ENCODE data around the gene CALCOCO2.

The CALCOCO2 gene

GRCh38 chr17:48873696-48874443 is 43.0 kb downstream of the CALCOCO2 start:
- no peak for DNase-seq (ENCODE audit: low read depth)

GRCh38 chr17:48878920-48879898 is 48.4 kb downstream of the CALCOCO2 start:
- DNase-seq (ENCODE audit: low read depth): no peak

DNA sequence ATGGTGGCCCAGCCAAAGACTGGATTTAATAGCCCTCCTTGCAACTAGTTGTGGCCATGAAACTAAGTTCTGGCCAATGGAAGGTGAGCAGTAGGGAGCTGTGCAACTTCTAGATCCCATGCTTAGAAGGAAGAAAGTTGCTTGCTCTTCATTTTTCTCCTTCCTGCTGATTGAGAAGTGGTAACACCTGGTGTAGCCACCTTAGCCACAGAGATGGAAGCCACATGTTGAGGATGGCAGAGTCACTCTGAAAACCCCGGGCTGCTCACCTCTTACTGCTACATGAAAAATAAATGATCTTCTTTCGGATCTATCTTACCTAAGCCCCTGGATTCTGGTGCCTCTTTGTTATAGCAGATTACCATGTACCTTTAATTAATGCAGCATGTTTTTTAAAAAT is 51.4 kb downstream of the CALCOCO2 start:
- DNase-seq (ENCODE audit: low read depth): no peak

DNA sequence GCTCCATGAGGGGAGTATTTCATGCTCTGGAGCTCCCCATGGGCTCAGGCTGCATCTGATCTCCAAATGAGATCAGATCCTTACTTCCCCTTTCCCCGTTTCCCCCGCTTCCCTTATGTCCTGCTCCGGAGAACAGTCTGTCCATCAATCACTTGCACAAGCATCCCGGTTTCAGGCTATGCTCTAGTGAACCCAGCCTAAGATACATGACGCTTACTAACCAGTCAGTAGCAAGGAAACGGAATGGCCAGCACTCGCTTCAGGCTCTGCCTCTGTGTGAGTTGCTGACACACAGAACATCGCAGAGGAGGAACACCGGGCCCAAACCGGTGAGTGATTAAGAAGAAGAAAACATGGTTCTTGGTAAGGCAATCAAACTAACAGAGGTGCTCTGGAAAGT is 52.3 kb downstream of the CALCOCO2 start:
- DNase-seq (ENCODE audit: low read depth): no peak

- no peak for DNase-seq (ENCODE audit: low read depth)
These were observed 59.3 kb downstream of the CALCOCO2 start for GRCh38 chr17:48890086-48890485.

- DNase-seq (ENCODE audit: low read depth): no peak
These were observed 62.3 kb downstream of the CALCOCO2 start for GRCh38 chr17:48892940-48893645.

DNA sequence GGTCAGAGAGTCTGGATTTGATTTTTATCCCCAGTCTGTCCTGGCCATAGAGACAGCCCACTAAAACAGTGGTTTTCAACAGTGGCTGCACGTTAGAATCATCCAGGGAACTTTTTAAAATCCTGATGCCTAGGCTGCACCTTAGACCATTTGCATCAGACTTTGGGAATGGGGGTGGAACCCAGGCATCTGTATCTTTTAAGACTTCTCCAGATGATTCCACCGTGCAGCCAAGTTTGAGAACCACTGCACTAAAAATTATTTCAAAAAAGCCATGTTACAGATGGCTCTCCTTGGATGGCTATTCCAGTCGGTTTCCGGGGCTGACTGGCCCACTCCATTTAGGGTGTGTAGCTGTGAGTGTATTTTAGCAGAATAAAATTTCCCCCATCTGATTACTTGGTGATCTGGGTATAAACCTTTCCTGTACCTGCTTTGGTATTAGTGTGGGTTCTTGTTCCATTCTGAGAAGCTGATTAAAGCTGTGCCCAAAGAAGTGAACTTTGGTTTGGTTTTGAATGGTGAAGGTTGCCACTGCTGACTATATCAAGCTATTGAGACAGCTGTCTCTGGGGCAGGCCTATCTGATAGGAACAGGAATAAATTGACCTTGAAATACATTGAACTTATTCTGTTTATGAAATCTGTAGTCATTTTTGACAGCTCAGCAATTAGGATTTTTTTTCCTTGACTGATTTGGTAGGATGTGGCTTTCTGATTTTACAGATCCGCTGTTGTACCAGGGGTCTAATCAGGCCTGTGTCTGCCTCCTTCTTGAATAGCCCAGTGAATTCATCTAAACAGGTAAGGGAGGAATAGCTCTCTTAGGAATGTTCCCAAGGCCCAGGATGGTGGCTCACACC is 63.0 kb downstream of the CALCOCO2 start:
- DNase-seq (ENCODE audit: low read depth): no peak

DNA sequence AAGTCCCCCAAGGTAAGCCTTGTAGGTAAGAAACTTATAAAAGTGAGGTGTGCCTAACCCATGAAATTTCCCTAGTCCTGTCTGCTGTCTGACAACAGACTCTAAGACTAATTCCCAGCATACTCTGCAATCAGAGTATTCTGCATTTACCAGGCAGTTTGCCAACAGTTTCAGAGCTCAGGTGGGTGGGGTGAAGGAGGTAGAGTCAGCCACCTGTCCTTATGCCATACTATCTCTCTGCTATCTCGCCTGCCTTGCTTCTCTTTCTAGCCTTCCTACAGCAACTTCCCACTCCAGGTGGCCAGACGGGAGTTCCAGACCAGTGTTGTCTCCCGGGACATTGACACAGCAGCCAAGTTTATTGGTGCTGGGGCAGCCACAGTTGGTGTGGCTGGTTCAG is 64.1 kb downstream of the CALCOCO2 start:
- DNase-seq (ENCODE audit: low read depth): no peak

DNA sequence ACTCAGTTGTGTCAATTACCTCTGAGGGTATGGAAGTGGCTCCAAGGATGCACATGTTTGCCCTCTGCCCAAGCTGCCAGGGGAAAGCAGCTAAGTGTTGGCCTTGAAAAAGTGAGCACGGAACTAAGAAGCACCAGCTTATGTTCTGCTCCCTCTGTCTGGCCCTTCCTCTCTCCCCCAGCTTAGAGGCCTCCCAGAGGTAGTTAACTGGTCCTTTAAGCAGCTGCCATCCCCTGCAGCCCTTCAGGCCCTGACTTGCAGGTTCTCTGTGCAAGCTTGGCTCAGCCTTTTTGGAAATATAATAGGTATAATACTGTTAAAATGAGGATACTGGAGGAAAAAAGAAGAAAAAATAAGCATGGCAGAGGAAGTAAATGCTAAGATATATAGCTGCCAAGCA is 70.4 kb downstream of the CALCOCO2 start:
- DNase-seq (ENCODE audit: low read depth): no peak

- DNase-seq (ENCODE audit: low read depth): no peak
These were observed 72.6 kb downstream of the CALCOCO2 start for GRCh38 chr17:48903401-48903800.

GRCh38 chr17:48904428-48904827 is 73.6 kb downstream of the CALCOCO2 start:
- no peak for DNase-seq (ENCODE audit: low read depth)

DNA sequence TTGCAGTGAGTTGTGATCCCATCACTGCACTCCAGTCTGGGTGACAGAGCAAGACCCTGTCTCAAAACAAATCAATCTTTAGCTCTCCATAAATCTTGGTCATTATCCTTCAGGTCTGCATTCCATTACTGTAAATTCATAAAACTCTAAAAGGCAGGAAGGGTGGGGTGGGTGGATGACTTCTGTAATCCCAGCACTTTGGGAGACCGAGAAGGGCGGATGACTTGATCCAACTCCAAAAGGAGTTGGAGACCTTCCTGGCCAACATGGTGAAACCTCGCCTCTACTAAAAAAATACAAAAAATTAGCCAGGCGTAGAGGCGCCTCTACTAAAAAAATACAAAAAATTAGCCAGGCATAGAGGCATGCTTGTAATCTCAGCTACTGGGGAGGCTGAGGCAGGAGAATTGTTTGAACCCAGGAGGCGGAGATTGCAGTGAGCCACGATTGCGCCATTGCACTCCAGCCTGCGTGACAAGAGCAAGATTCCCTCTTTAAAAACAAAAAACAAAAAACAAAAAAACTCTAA is 75.2 kb downstream of the CALCOCO2 start:
- no peak for DNase-seq (ENCODE audit: low read depth)

- no peak for DNase-seq (ENCODE audit: low read depth)
These were observed 76.8 kb downstream of the CALCOCO2 start for GRCh38 chr17:48907713-48908046.

GRCh38 chr17:48908047-48908843 is 77.4 kb downstream of the CALCOCO2 start, which contains the start of gene UBE2Z:
UBE2Z (plus strand) TSS chr17:48908407; CDS start chr17:48908504, 97 bp downstream.
- DNase-seq (ENCODE audit: low read depth): peak; percentile 69

DNA sequence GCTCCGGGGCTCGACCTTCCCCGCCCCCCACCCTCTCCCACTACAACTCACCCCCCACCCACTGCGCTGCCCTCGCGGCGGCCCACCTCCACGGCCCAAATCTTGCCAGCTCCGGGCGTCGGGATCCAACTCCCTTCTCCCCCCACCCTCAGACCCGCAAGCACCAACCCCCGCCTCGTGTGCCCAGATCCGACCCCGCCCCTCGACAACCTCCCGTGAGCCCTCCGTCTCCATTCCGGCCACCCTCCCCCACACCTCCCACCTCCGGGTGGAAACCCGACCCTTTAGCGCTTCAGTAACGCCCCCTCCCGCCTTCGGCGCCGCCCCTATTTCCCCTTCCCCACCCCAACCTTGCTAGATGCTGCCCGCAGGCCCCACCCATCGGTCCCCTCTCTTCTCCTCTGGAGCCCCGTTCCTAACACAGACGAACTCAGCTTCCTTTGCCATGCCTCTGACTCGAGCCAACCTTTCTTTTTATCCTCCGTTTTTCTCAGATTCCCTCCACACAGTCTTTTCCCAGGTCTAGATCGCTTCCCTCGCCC is 78.1 kb downstream of the CALCOCO2 start:
- DNase-seq (ENCODE audit: low read depth): peak; percentile 72

DNA sequence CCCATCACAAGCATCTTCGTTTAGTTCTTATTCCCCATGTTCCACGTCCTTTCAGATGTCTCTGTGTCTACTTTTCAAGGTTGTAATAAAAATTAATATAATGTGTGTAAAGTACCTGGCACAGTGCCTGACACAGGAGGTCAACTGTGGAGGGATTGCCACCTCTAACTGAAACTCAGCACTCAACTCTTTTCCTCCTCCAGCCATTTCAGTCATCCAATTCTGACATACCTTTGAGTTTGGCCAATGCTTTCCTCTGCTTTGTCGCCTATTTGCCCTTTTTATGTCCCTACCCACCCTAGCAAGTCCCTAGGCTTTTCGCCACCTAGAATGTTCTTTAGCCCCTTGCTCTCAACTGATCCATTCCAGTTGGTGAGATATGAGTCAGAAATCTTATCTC is 78.9 kb downstream of the CALCOCO2 start:
- no peak for DNase-seq (ENCODE audit: low read depth)

- DNase-seq (ENCODE audit: low read depth): no peak
These were observed 79.5 kb downstream of the CALCOCO2 start for GRCh38 chr17:48910370-48910769.

DNA sequence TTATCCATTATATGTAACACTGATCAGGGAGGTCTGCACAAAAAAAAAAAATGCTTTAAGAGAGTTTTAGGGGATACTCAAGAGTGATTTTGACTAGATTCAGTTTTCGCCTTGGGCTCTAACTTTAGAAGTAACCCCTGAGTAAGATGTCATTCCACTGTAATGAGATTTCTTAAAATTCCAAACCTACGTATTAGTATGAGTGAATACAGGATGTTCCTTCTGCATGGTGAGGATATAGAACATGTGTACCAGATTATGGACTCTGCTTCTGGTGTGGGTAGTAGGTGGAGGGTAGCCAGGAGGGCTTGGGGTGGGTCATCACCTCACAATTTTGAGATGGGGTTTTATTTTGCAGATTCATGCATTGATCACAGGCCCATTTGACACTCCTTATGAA is 81.6 kb downstream of the CALCOCO2 start:
- DNase-seq (ENCODE audit: low read depth): no peak

Data from stimulated activated CD8-positive, alpha-beta memory T cell treated with anti-CD3 and anti-CD28 coated beads, Interleukin-15, amount 100 ng/mL, for 24 hours (primary cell).